K562 (cell line): ENCODE measurements around the gene STX1B. TPM values are rescaled to one million over a fixed set of nuclear protein-coding genes. Genes with fewer than 3 reads are reported as not detected.

ENCODE experiments used
- ATAC-seq: fragments of 200-7000 bp; cut with Tn5 transposase; 3 replicates; pipeline ENCODE4 v1.9.1; 2020; ENCODE audit warnings: moderate library complexity
- BruUV-seq: library from RNA; stranded (reverse); fragments of 400-500 nt; replicated peaks from 2 replicates; lab custom pipeline; 2021; lab: Mats Ljungman, UMichigan
- CTCF ChIA-PET: fragments of 300-600 bp; formaldehyde crosslinking; extraction: SDS; loops from one replicate; lab custom pipeline; 2021; ENCODE audit warnings: low intra/inter-chr PET ratio; lab: Yijun Ruan, JAX
- POLR2A ChIA-PET: fragments of 300-600, 350-650 bp; sonication (Branson Sonifier 250); formaldehyde crosslinking; extraction: SDS; loops from one replicate; lab custom pipeline; 2021; ENCODE audit warnings: antibody characterized with exemption, inconsistent platforms; lab: Yijun Ruan, JAX
- DNase-seq, 4 experiments: peaks; one replicate each; pipeline versions ENCODE4 v3.0.0 to v3.0.0-alpha.2; 2011 to 2018; ENCODE audit warnings: low spot score in 3 of 4, mixed read lengths in 3 of 4; ENCODE audit errors: extremely low read depth in 1 of 4
- FAIRE-seq: peaks from 2 replicates; lab custom pipeline; 2011; peaks lifted over from hg19 to GRCh38; lab: Jason Lieb, UNC
- H2AFZ ChIP-seq: 2 replicates; pipeline ENCODE4 v1.6.0; 2011; ENCODE audit warnings: low read depth, low read length, control low read depth, inconsistent platforms
- H3K27ac ChIP-seq: fragments of 200-600 bp; 3 replicates; pipeline ENCODE4 v1.8.0; 2011; ENCODE audit warnings: low read depth, mild to moderate bottlenecking, control low read depth, inconsistent platforms, low read length, moderate library complexity, mixed read lengths; ENCODE audit errors: extremely low read depth
- H3K27me3 ChIP-seq, 2 experiments: fragments of 300-600 bp in 1 of 2; 2 replicates in 1 of 2; 3 replicates in 1 of 2; pipeline versions ENCODE4 v1.6.0 to v1.8.0; 2011; ENCODE audit warnings: inconsistent platforms in 2 of 2, low read length in 2 of 2, mild to moderate bottlenecking in 1 of 2, mixed read lengths in 1 of 2, moderate library complexity in 1 of 2; ENCODE audit not compliant: control insufficient read depth in 2 of 2, insufficient read depth in 2 of 2
- H3K36me3 ChIP-seq: fragments of 300-600 bp; 3 replicates; pipeline ENCODE4 v1.8.0; 2011; ENCODE audit warnings: mild to moderate bottlenecking, low read length, inconsistent platforms; ENCODE audit not compliant: control insufficient read depth, insufficient read depth
- H3K4me1 ChIP-seq, 2 experiments: fragments of 200-600 bp in 1 of 2; replicated peaks in 1 of 2; 2 replicates in 1 of 2; 3 replicates in 1 of 2; pipeline versions ENCODE4 v1.5.1 to v1.8.0; 2011; ENCODE audit warnings: inconsistent platforms in 2 of 2, low read length in 2 of 2, mild to moderate bottlenecking in 1 of 2, mixed read lengths in 1 of 2, moderate library complexity in 1 of 2; ENCODE audit not compliant: control insufficient read depth in 2 of 2, insufficient read depth in 2 of 2
- H3K4me2 ChIP-seq: 2 replicates; pipeline ENCODE4 v1.6.1; 2011; ENCODE audit warnings: low read length, control low read depth, inconsistent platforms, mixed read lengths; ENCODE audit not compliant: insufficient read depth
- H3K4me3 ChIP-seq: fragments of 200-600 bp; sonication (generic), shearing (Covaris generic); 2 replicates; pipeline ENCODE4 v1.5.1; 2016; ENCODE audit warnings: control low read depth, inconsistent platforms
- H3K79me2 ChIP-seq: fragments of 200-600 bp; 3 replicates; pipeline ENCODE4 v1.8.0; 2011; ENCODE audit warnings: low read length, inconsistent platforms; ENCODE audit not compliant: control insufficient read depth, insufficient read depth
- H3K9ac ChIP-seq, 2 experiments: 2 replicates each; pipeline versions ENCODE4 v1.6.0 to v1.6.1; 2011; ENCODE audit warnings: low read depth in 2 of 2, low read length in 2 of 2, control low read depth in 1 of 2, inconsistent platforms in 1 of 2, mild to moderate bottlenecking in 1 of 2, mixed read lengths in 1 of 2; ENCODE audit not compliant: insufficient read depth in 1 of 2
- H3K9me1 ChIP-seq: one replicate; pipeline ENCODE4 v1.6.0; 2011; ENCODE audit warnings: inconsistent platforms, mild to moderate bottlenecking, low read length, moderate library complexity; ENCODE audit not compliant: control insufficient read depth, insufficient read depth
- H3K9me3 ChIP-seq: replicated peaks from 2 replicates; pipeline ENCODE4 v1.5.1; 2011; ENCODE audit warnings: low read depth, low read length, inconsistent platforms; ENCODE audit not compliant: control insufficient read depth, insufficient read depth
- H4K20me1 ChIP-seq: replicated peaks from 2 replicates; pipeline ENCODE4 v1.6.1; 2011; ENCODE audit warnings: low read length, inconsistent platforms, mixed read lengths; ENCODE audit not compliant: control insufficient read depth, insufficient read depth
- CCNT2 ChIP-seq: IDR thresholded peaks from 2 replicates; pipeline ENCODE4 v1.6.1; 2011; ENCODE audit warnings: borderline replicate concordance, low read depth, mild to moderate bottlenecking, moderate library complexity, mixed read lengths, low read length; ENCODE audit not compliant: insufficient read length; ENCODE audit errors: extremely low read depth
- DNMT1 ChIP-seq: fragments of 450-650 bp; IDR thresholded peaks from 2 replicates; pipeline ENCODE4 v1.6.1; 2016; ENCODE audit warnings: antibody characterized with exemption, mild to moderate bottlenecking
- EGR1 ChIP-seq: fragments of 450-650 bp; conservative IDR thresholded peaks from 2 replicates; pipeline ENCODE4 v1.6.1; 2017; ENCODE audit warnings: mild to moderate bottlenecking
- MTA2 ChIP-seq: fragments of 450-650 bp; IDR thresholded peaks from 2 replicates; pipeline ENCODE4 v1.6.1; 2016; ENCODE audit warnings: low read depth
- PCBP2 ChIP-seq: fragments of 200-400 bp; formaldehyde crosslinking; IDR thresholded peaks from 2 replicates; pipeline ENCODE4 v1.6.1; 2018; ENCODE audit warnings: low read length, low read depth, mild to moderate bottlenecking, moderate library complexity; ENCODE audit not compliant: poor library complexity, severe bottlenecking
- RBM25 ChIP-seq: fragments of 200-400 bp; formaldehyde crosslinking; IDR thresholded peaks from 2 replicates; pipeline ENCODE4 v1.6.1; 2018; ENCODE audit warnings: low read length, low read depth, moderate library complexity; ENCODE audit not compliant: severe bottlenecking
- ZNF146 ChIP-seq: IDR thresholded peaks from one replicate; pipeline ENCODE4 v1.6.1; 2018; ENCODE audit warnings: missing compliant biosample characterization; ENCODE audit not compliant: unreplicated experiment
- WGBS: fragments of 100-300 bp; shearing (Covaris generic); methylation state at CpG from one replicate; pipeline ENCODE4 v1.1.6; 2016; ENCODE audit warnings: low coverage, mixed read lengths; ENCODE audit not compliant: insufficient coverage; ENCODE audit errors: missing lambda C conversion rate; 5-methylcytosine and 5-hydroxymethylcytosine counted together
- in situ Hi-C: fragments of 300-500 bp; cut with MboI; formaldehyde crosslinking; loops from 4 replicates; pipeline ENCODE4 v1.15.0; 2018; ENCODE audit warnings: inconsistent platforms, mixed read lengths
- intact Hi-C: fragments of 100-400 bp; cut with micrococcal nuclease; formaldehyde crosslinking; loops from 2 replicates; pipeline ENCODE4 v1.14.2; 2022
- polyA plus RNA-seq, 8 experiments: library from polyadenylated mRNA; depleted of rRNA in 4 of 8; stranded (reverse) in 5 of 8; unstranded in 3 of 8; fragments of >200 nt; fragmentation: Nextera tagmentation in 2 of 8; fragmentation: Illumina TruSeq in 1 of 8; extraction: Ambion mirVana in 2 of 8; extraction: Trizol in 1 of 8; gene quantifications; 2 replicates each; pipeline versions ENCODE4 v1.2.1 to v1.2.3, GENCODE V29; 2011 to 2014; ENCODE audit warnings: inconsistent platforms in 1 of 8, missing spikeins in 1 of 8
- total RNA-seq, 7 experiments: library from RNA; depleted of rRNA in 6 of 7; stranded (reverse); fragments of >200 nt in 6 of 7; fragmentation: Illumina TruSeq in 2 of 7; extraction: Trizol in 2 of 7; gene quantifications; 2 replicates each; pipeline versions ENCODE4 v1.2.1 to v1.2.3, GENCODE V29; 2011 to 2021; ENCODE audit warnings: low replicate concordance in 1 of 7
- TF ChIP-seq, protein P1 (sequence below): sonication (generic); formaldehyde crosslinking; IDR thresholded peaks from 2 replicates; pipeline ENCODE4 v1.9.0; 2022; ENCODE audit warnings: mild to moderate bottlenecking, missing genetic modification reagents
- TF ChIP-seq, protein P2 (sequence below): fragments of 250-450 bp; sonication (Bioruptor Pico); IDR thresholded peaks from 2 replicates; pipeline ENCODE4 v1.5.0; 2021; ENCODE audit warnings: mild to moderate bottlenecking, borderline replicate concordance
- TF ChIP-seq, protein P3 (sequence below): fragments of 450-650 bp; formaldehyde crosslinking; IDR thresholded peaks from 2 replicates; pipeline ENCODE4 v1.4.0; 2020; ENCODE audit warnings: mild to moderate bottlenecking

Gene STX1B
- total and polyA plus RNA-seq, 9 of the 15 experiments (the other 6 are each of a cell fraction or from before 2014, with no cell fraction given): 0.07 to 2.5 (median 0.86) TPM

DNA sequence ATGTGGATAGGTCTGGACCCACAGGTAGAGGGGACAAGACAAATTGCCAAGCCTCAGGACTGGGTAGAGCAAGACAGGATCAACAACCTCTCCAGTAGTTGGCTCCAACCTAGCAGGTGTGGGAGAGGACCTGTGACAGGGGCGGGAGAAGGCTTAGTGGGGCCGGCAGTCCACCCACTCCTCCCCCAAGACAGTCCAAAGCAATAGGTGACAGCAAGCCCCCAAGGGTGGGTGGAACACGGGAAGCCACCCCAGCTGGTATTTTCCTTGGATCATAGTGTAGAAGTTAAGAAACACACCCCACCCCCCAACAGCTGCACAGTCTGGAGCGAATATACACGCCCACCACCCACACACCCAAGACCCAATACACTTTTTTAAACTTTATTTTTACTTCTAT lies 18.8 kb upstream of the STX1B start:
- peaks cover 15% of the 10 kb centered on the region for H3K79me2 ChIP-seq
- peaks cover 2% of the 10 kb centered on the region for H4K20me1 ChIP-seq
- H3K4me3 ChIP-seq: no peak overlapping the region
- H3K36me3 ChIP-seq: peaks cover under 1% of the 10 kb centered on the region; the same call in 1 of the 3 replicates
- ATAC-seq (no peak), DNase-seq (no peak), FAIRE-seq (no peak)
- no peaks in the 10 kb centered on the region for H3K27me3 ChIP-seq
- H3K4me1 ChIP-seq: peaks cover 16 to 18% of the 10 kb centered on the region in 2 experiments
- no peaks in the 10 kb centered on the region; the same call in 1 of the 2 replicates for H3K9me3 ChIP-seq
- in situ Hi-C loops: no loop called here
- BruUV-seq: no TSS peak
- peak; percentile 50 for TF ChIP-seq EGR1
- TF ChIP-seq CCNT2: no peak
- H3K9ac ChIP-seq: peak overlapping the region in 1 of 2 experiments; percentile 59; a peak in 1 of 4 replicates
- no peak overlapping the region for H3K4me2 ChIP-seq
- ChIA-PET POLR2A (no interaction called here), CTCF (no interaction called here)
- intact Hi-C loops: no loop called here
- H2AFZ ChIP-seq: no peak overlapping the region
- no peak overlapping the region for H3K27ac ChIP-seq
- 30% methylated on average over 5 of the region's 5 CpGs for WGBS
- H3K9me1 ChIP-seq: peaks cover 5% of the 10 kb centered on the region

DNA sequence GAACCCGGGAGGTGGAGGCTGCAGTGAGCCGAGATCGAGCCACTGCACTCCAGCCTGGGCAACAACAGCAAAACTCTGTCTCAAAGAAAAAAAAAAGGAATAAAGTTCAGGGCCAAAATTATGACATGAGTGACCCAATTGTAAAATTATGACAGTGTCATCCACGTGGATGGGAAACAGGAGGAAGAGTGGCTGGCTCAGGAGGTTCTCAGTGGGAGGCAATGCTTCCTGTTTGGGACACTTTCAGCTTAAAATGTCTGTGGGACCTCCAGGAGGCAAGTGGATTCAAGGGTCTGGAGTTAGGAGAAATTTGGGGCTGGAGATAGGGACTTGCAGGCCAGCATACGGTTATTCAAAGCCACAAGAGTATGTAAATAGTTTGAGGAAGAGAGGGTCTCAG lies 14.9 kb upstream of the STX1B start:
- H3K9me1 ChIP-seq: peaks cover 2% of the 10 kb centered on the region
- BruUV-seq: no TSS peak
- H3K79me2 ChIP-seq: no peaks in the 10 kb centered on the region
- H4K20me1 ChIP-seq: no peaks in the 10 kb centered on the region
- no peaks in the 10 kb centered on the region for H3K9me3 ChIP-seq
- H3K4me3 ChIP-seq: no peak overlapping the region
- CTCF ChIA-PET: no interaction called here
- peak overlapping the region; percentile 20; the same call in 1 of the 2 replicates for H2AFZ ChIP-seq
- no peak overlapping the region for H3K4me2 ChIP-seq
- 74% methylated on average over 4 of the region's 5 CpGs for WGBS
- H3K36me3 ChIP-seq: no peaks in the 10 kb centered on the region
- H3K27me3 ChIP-seq: no peaks in the 10 kb centered on the region
- ATAC-seq (no peak), FAIRE-seq (no peak), DNase-seq (no peak)
- in situ Hi-C loops (no loop called here), intact Hi-C loops (no loop called here)
- peaks cover 10 to 13% of the 10 kb centered on the region in 2 experiments; a peak in 3 of 5 replicates for H3K4me1 ChIP-seq
- peak overlapping the region in 1 of 2 experiments; percentile 5; a peak in 1 of 4 replicates for H3K9ac ChIP-seq
- H3K27ac ChIP-seq: no peak overlapping the region
- POLR2A ChIA-PET: interaction anchor here (0.6 kb wide), 1 partner anchor 29 kb away, joined by 3 read pairs; no protein-coding TSS in a partner anchor
- TF ChIP-seq ZNF146 (no peak), RBM25 (no peak), MTA2 (no peak), PCBP2 (no peak), DNMT1 (no peak)
- TF ChIP-seq, protein P1, sequence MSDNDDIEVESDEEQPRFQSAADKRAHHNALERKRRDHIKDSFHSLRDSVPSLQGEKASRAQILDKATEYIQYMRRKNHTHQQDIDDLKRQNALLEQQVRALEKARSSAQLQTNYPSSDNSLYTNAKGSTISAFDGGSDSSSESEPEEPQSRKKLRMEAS (CRISPR knock-in tag): no peak
- TF ChIP-seq, protein P2, sequence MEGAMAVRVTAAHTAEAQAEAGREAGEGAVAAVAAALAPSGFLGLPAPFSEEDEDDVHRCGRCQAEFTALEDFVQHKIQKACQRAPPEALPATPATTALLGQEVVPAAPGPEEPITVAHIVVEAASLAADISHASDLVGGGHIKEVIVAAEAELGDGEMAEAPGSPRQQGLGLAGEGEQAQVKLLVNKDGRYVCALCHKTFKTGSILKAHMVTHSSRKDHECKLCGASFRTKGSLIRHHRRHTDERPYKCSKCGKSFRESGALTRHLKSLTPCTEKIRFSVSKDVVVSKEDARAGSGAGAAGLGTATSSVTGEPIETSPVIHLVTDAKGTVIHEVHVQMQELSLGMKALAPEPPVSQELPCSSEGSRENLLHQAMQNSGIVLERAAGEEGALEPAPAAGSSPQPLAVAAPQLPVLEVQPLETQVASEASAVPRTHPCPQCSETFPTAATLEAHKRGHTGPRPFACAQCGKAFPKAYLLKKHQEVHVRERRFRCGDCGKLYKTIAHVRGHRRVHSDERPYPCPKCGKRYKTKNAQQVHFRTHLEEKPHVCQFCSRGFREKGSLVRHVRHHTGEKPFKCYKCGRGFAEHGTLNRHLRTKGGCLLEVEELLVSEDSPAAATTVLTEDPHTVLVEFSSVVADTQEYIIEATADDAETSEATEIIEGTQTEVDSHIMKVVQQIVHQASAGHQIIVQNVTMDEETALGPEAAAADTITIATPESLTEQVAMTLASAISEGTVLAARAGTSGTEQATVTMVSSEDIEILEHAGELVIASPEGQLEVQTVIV (CRISPR knock-in tag): no peak
- TF ChIP-seq, protein P3, sequence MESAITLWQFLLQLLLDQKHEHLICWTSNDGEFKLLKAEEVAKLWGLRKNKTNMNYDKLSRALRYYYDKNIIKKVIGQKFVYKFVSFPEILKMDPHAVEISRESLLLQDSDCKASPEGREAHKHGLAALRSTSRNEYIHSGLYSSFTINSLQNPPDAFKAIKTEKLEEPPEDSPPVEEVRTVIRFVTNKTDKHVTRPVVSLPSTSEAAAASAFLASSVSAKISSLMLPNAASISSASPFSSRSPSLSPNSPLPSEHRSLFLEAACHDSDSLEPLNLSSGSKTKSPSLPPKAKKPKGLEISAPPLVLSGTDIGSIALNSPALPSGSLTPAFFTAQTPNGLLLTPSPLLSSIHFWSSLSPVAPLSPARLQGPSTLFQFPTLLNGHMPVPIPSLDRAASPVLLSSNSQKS (CRISPR knock-in tag): no peak
